Measurements from ENCODE around the gene TAGLN.
"Not testable (repeated sequence)": the region's sequence is repeated elsewhere in the genome, so short reads cannot be mapped to it uniquely, and the experiment has no call there.

The TAGLN gene

DNA sequence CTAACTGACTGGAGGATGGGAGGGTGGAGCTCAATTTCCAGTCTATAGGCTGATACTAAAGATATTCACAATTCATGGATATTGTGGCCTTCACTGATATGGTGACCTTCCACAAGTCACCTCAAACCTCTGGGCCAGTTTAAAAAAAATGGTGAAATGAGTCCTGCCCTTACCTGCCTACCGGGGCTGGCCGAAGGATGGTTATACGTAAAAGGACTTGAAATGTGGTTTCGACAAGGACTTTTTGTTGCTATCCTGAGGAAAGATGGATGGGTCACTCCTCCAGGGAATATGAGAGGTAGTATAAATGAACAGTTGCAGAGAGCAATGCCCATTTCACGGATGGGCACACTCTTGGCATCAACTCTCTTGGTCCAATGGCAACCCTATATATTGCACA lies 8.3 kb downstream of the TAGLN start:
- Histone ChIP-seq H3K4me1 (peaks cover 0 to 33% (median 21%) of the 10 kb centered on the region in 4 donors), H3K36me3 (peaks cover 30 to 33% (median 32%) of the 10 kb centered on the region in 3 donors)
- H3K9me3 ChIP-seq, H3K27ac ChIP-seq, DNase-seq, H3K4me3 ChIP-seq, H3K27me3 ChIP-seq: not testable (repeated sequence)
- intact Hi-C loops (cut with DNase I; ENCODE audit: low total_unique reads) = loop anchor here (5.0 kb wide), 1 partner anchor 75 kb away; no protein-coding TSS in a partner anchor

DNA sequence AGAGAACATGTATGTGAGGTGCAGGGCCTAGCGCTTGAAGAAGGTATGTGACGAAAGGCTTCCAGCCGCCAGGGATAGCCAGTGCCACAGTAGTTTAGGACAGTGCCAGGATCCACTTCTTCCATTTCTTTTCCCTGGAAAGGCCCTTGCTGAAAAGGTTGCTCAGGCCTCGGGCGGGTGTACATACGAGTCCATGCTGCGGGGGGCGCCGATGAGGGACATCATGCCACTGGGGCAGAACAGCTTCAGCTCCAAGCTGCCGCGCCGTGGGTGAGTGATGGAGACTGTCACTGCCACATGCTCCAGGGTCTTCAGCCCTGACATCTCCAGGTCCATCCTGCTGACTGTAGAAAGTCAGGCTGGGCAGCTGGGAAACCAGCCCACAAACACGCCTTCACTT lies 9.5 kb downstream of the TAGLN start:
- H3K9me3 ChIP-seq, DNase-seq, H3K27me3 ChIP-seq, H3K27ac ChIP-seq, H3K4me3 ChIP-seq: not testable (repeated sequence)
- TF ChIP-seq, protein P1, sequence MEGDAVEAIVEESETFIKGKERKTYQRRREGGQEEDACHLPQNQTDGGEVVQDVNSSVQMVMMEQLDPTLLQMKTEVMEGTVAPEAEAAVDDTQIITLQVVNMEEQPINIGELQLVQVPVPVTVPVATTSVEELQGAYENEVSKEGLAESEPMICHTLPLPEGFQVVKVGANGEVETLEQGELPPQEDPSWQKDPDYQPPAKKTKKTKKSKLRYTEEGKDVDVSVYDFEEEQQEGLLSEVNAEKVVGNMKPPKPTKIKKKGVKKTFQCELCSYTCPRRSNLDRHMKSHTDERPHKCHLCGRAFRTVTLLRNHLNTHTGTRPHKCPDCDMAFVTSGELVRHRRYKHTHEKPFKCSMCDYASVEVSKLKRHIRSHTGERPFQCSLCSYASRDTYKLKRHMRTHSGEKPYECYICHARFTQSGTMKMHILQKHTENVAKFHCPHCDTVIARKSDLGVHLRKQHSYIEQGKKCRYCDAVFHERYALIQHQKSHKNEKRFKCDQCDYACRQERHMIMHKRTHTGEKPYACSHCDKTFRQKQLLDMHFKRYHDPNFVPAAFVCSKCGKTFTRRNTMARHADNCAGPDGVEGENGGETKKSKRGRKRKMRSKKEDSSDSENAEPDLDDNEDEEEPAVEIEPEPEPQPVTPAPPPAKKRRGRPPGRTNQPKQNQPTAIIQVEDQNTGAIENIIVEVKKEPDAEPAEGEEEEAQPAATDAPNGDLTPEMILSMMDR (IDR thresholded peaks at IDR 0.05) = peak in 1 of 2 experiments; percentile 8
- Histone ChIP-seq H3K36me3 (peaks cover 18 to 33% (median 32%) of the 10 kb centered on the region in 3 donors), H3K4me1 (peaks cover 0 to 23% (median 17%) of the 10 kb centered on the region in 4 donors)
- intact Hi-C loops (cut with DNase I; ENCODE audit: low total_unique reads) = loop anchor here (5.0 kb wide), 1 partner anchor 76 kb away; no protein-coding TSS in a partner anchor

DNA sequence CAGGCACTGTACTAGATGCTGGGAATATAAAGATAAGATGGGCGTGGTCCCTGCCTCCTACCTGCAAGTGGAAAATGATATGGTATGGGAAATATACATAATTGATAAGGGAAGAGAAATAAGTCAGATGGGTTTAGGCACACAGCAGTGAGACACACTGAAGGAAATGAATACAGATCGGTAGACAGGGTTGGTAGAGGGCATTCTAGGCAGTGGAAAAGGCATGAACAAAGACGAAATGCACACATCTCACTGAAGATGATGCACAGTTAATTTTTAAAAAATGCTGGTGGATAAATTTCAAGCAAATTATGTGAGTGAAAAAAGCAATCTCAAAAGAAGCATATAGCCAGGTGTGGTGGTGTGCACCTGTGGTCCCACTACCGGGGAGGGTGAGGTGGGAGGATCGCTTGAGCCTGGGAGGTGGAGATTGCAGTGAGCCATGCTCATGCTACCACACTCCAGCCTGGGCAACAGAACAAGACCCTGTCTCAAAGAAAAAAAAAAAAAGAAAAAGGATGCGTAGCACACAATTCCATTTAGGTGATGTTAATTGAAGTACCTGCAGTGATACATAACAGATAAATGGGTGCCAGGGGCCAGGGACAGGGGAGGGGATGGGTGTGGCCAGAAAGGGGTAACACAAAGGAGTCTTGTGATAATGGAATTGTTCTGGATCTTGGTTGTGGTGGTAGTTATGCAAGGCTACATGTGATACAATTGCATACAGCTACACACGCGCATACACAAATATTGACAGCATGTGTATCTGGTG lies 10.4 kb downstream of the TAGLN start:
- not testable (repeated sequence) for H3K9me3 ChIP-seq, H3K4me3 ChIP-seq, DNase-seq, H3K27me3 ChIP-seq
- intact Hi-C loops (cut with DNase I; ENCODE audit: low total_unique reads) = loop anchor here (5.0 kb wide), 1 partner anchor 77 kb away; no protein-coding TSS in a partner anchor
- H3K36me3 ChIP-seq = peaks cover 10 to 30% (median 29%) of the 10 kb centered on the region in 3 donors
- peak overlapping the region in 1 of 2 donors; percentile 2 for H3K27ac ChIP-seq
- H3K4me1 ChIP-seq = peaks cover 0 to 15% (median 13%) of the 10 kb centered on the region in 4 donors

DNA sequence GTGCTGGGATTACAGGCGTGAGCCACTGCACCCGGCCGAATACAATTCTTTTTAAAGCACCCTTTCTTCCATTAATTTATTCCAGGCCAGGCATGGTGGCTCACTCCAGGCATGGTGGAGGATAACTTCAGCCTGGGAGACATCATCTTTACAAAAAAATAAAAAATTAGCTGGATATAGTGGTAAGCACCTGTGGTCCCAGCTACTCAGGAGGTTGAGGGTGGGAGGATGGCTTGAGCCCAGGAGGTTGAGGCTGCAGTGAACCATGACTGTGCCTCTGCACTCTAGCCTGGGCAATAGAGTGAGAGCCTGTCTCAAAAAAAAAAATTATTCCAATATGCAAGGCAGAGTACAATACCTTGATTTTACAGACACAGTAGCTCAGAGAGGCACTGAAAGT lies 11.4 kb downstream of the TAGLN start:
- H3K27ac ChIP-seq = peak overlapping the region in 1 of 2 donors; percentile 2
- H3K36me3 ChIP-seq = peaks cover 0 to 24% (median 18%) of the 10 kb centered on the region in 3 donors
- peaks cover 0 to 5% (median 3%) of the 10 kb centered on the region in 4 donors for H3K4me1 ChIP-seq
- no peak overlapping the region for H3K4me3 ChIP-seq
- intact Hi-C loops (cut with DNase I; ENCODE audit: low total_unique reads) = no loop called here
- no peaks in the 10 kb centered on the region for H3K9me3 ChIP-seq
- no peaks in the 10 kb centered on the region for H3K27me3 ChIP-seq
- TF ChIP-seq, protein P1 (IDR thresholded peaks at IDR 0.05) = no peak
- DNase-seq = no peak

DNA sequence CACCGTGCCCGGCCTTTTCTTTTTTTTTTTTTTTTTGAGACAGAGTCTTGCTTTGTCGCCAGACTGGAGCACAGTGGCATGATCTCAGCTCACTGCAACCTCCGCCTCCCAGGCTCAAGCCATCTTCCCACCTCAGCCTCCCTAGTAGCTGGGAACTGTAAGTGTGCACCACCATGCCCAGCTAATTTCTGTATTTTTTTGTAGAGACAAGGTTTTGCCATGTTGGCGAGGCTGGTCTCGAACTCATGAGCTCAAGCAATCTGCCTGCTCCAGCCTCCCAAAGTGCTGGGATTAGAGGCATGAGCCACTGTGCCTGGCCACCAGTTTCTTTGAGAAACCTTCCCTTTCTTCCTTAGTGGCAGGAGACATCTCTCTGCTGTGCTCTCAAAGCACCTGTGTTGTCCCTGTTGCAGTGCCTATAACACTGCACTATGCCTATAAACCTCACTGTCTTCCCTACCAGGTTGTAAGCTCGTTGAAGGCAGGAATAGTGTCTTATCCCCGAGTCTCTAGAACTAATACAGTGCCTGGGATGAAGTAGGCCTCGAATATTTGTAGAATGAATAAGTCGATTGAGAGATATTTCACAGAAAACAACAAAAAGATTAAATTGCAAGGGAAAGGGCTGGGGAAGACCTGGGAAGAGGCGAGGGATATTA lies 13.7 kb downstream of the TAGLN start:
- Histone ChIP-seq H3K27me3 (no peaks in the 10 kb centered on the region), H3K27ac (peak overlapping the region in 1 of 2 donors; percentile 48), H3K4me3 (no peak overlapping the region), H3K36me3 (peaks cover 0 to 24% (median 17%) of the 10 kb centered on the region in 3 donors), H3K9me3 (no peaks in the 10 kb centered on the region), H3K4me1 (peaks cover 0 to 23% (median 19%) of the 10 kb centered on the region in 4 donors)
- no peak for DNase-seq
- intact Hi-C loops (cut with DNase I; ENCODE audit: low total_unique reads) = no loop called here
- TF ChIP-seq, protein P1 (IDR thresholded peaks at IDR 0.05) = no peak

DNA sequence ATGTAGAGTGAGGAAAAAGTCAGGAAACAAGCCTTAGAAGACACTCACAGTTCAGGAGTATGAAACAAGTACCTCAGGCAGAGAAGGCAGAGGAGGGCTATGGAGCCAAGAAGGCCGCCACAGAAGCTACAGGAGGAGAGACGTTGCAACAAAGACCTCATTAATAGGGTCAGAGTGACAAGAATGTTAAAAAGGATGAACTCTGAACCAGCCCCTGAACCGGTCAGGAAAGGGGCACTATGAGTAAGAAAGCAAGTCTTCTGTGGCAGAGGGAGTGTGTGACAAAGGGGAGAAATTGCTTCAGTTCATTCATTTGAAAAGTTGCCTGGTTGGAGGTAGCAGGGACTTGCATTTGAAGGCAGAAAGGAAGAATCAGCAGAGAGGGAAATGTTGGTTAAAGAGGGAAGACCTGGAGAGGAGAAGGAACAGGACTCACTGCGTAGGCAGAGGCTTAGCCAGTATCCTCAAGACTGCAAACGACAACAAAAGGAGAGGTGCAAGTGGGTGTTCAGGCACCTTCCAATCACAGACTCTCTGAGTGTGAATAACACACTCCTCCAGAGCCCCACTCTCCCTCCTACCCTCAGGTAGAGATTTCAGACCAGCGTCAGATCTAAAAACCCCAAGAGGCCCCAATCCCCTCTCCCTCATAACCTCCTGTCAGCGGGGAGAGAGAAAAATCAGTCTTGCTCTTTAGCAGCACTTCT lies 15.4 kb downstream of the TAGLN start:
- Histone ChIP-seq H3K27ac (peak overlapping the region; percentile 88 to 91), H3K4me1 (peaks cover 0 to 41% (median 37%) of the 10 kb centered on the region in 4 donors), H3K27me3 (no peaks in the 10 kb centered on the region), H3K9me3 (no peaks in the 10 kb centered on the region), H3K36me3 (peaks cover 0 to 31% (median 17%) of the 10 kb centered on the region in 3 donors), H3K4me3 (no peak overlapping the region)
- TF ChIP-seq, protein P1 (IDR thresholded peaks at IDR 0.05) = no peak
- intact Hi-C loops (cut with DNase I; ENCODE audit: low total_unique reads) = no loop called here
- DNase-seq = no peak

All from tibial artery (tissue), 4 donors.